SK-N-SH (cell line): Measurements from ENCODE around the gene CANT1.

Source experiments
- EP300 ChIP-seq, 2 experiments: IDR thresholded peaks; 2 replicates each; pipeline versions ENCODE4 v1.4.0 to v1.6.1; 2012; ENCODE audit warnings: borderline replicate concordance in 1 of 2, low read depth in 1 of 2, low read length in 1 of 2
- NFIC ChIP-seq: IDR thresholded peaks from 2 replicates; pipeline ENCODE4 v1.4.0; 2012; ENCODE audit warnings: borderline replicate concordance
- POLR2AphosphoS5 ChIP-seq: IDR thresholded peaks from 2 replicates; pipeline ENCODE4 v1.6.1; 2012; ENCODE audit warnings: low read depth, low read length
- RAD21 ChIP-seq: IDR thresholded peaks from 2 replicates; pipeline ENCODE4 v1.6.1; 2012; ENCODE audit warnings: mild to moderate bottlenecking, low read length
- RFX5 ChIP-seq: IDR thresholded peaks from 2 replicates; pipeline ENCODE4 v1.6.1; 2012; ENCODE audit warnings: mild to moderate bottlenecking, improper control_type of control experiment, low read length
- TCF12 ChIP-seq: IDR thresholded peaks from 2 replicates; pipeline ENCODE4 v1.4.0; 2012
- TF ChIP-seq, protein P1 (sequence below): fragments of 200-600 bp; sonication (generic); IDR thresholded peaks from 2 replicates; pipeline ENCODE4 v1.6.1; 2017; ENCODE audit warnings: antibody characterized with exemption, mild to moderate bottlenecking, moderate library complexity
- TF ChIP-seq, protein P2 (sequence below): IDR thresholded peaks from 2 replicates; pipeline ENCODE4 v1.4.0; 2012; ENCODE audit warnings: low read depth, borderline replicate concordance
- TF ChIP-seq, protein P3 (sequence below): IDR thresholded peaks from 2 replicates; pipeline ENCODE4 v1.6.1; 2012; ENCODE audit warnings: mild to moderate bottlenecking, low read depth, low read length, moderate library complexity

DNA sequence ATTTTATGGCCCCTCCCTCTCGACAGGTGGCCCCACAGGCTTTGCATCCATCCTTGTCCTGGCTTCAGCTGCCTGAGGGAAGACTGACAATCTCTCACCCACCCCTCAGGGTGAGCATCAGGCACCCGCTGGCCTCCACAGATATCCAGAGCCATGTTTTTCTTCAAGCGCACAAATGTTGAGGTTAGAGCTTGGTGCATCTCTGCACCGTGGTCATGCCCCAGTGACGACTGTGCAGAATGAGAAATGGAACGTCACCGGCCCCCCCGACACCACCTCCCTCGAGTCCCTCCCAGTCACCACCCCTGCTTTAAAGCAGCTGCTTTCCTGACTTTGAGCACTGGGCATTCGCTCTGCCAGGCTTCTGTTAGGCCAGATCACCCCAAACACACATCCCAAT is 64.6 kb downstream of the CANT1 start:
- TF ChIP-seq, protein P1, sequence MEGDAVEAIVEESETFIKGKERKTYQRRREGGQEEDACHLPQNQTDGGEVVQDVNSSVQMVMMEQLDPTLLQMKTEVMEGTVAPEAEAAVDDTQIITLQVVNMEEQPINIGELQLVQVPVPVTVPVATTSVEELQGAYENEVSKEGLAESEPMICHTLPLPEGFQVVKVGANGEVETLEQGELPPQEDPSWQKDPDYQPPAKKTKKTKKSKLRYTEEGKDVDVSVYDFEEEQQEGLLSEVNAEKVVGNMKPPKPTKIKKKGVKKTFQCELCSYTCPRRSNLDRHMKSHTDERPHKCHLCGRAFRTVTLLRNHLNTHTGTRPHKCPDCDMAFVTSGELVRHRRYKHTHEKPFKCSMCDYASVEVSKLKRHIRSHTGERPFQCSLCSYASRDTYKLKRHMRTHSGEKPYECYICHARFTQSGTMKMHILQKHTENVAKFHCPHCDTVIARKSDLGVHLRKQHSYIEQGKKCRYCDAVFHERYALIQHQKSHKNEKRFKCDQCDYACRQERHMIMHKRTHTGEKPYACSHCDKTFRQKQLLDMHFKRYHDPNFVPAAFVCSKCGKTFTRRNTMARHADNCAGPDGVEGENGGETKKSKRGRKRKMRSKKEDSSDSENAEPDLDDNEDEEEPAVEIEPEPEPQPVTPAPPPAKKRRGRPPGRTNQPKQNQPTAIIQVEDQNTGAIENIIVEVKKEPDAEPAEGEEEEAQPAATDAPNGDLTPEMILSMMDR = no peak
- TF ChIP-seq NFIC (no peak), POLR2AphosphoS5 (no peak), EP300 (IDR thresholded peaks at IDR 0.05; ENCODE audit: borderline replicate concordance in 1 of 2, low read depth in 1 of 2, low read length in 1 of 2) (no peak), RAD21 (no peak), RFX5 (no peak), TCF12 (no peak)
- TF ChIP-seq, protein P2, sequence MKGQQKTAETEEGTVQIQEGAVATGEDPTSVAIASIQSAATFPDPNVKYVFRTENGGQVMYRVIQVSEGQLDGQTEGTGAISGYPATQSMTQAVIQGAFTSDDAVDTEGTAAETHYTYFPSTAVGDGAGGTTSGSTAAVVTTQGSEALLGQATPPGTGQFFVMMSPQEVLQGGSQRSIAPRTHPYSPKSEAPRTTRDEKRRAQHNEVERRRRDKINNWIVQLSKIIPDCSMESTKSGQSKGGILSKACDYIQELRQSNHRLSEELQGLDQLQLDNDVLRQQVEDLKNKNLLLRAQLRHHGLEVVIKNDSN = no peak
- TF ChIP-seq, protein P3, sequence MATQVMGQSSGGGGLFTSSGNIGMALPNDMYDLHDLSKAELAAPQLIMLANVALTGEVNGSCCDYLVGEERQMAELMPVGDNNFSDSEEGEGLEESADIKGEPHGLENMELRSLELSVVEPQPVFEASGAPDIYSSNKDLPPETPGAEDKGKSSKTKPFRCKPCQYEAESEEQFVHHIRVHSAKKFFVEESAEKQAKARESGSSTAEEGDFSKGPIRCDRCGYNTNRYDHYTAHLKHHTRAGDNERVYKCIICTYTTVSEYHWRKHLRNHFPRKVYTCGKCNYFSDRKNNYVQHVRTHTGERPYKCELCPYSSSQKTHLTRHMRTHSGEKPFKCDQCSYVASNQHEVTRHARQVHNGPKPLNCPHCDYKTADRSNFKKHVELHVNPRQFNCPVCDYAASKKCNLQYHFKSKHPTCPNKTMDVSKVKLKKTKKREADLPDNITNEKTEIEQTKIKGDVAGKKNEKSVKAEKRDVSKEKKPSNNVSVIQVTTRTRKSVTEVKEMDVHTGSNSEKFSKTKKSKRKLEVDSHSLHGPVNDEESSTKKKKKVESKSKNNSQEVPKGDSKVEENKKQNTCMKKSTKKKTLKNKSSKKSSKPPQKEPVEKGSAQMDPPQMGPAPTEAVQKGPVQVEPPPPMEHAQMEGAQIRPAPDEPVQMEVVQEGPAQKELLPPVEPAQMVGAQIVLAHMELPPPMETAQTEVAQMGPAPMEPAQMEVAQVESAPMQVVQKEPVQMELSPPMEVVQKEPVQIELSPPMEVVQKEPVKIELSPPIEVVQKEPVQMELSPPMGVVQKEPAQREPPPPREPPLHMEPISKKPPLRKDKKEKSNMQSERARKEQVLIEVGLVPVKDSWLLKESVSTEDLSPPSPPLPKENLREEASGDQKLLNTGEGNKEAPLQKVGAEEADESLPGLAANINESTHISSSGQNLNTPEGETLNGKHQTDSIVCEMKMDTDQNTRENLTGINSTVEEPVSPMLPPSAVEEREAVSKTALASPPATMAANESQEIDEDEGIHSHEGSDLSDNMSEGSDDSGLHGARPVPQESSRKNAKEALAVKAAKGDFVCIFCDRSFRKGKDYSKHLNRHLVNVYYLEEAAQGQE = no peak
